OCI-LY1 (cell line): ENCODE results near the gene PACRG.

Source experiments
- EZH2 ChIP-seq: fragments of 200-600 bp; sonication (generic), shearing (Covaris generic); IDR thresholded peaks from 2 replicates; pipeline ENCODE4 v1.8.0; 2017; ENCODE audit warnings: borderline replicate concordance, mixed run types, mild to moderate bottlenecking, antibody characterized with exemption, low read length, moderate library complexity, mixed read lengths
- TF ChIP-seq, protein P1 (sequence below): fragments of 200-600 bp; sonication (generic), shearing (Covaris generic); IDR thresholded peaks from 2 replicates; pipeline ENCODE4 v1.5.1; 2017; ENCODE audit warnings: mild to moderate bottlenecking, antibody characterized with exemption, low read length, moderate library complexity, mixed read lengths

DNA sequence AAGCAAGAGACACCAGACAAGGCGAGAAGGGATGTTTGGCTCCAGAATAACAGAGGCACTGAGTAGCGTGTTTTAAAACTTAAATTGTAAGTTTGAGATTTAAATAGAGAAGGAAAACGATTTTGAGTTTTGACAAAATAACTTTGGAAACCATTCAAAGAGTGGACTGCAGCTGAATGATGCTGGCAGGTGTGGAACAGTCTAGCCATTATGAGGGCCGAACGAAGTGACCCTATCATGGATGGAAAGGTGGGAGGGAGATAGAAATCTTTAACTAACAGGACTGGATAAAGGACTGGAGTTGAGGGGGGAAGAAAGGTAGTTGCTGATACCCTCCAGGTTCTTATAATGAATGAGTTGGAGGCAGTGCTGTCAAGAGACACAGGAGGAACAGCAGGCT, 248.4 kb downstream of the PACRG start:
- TF ChIP-seq, protein P1, sequence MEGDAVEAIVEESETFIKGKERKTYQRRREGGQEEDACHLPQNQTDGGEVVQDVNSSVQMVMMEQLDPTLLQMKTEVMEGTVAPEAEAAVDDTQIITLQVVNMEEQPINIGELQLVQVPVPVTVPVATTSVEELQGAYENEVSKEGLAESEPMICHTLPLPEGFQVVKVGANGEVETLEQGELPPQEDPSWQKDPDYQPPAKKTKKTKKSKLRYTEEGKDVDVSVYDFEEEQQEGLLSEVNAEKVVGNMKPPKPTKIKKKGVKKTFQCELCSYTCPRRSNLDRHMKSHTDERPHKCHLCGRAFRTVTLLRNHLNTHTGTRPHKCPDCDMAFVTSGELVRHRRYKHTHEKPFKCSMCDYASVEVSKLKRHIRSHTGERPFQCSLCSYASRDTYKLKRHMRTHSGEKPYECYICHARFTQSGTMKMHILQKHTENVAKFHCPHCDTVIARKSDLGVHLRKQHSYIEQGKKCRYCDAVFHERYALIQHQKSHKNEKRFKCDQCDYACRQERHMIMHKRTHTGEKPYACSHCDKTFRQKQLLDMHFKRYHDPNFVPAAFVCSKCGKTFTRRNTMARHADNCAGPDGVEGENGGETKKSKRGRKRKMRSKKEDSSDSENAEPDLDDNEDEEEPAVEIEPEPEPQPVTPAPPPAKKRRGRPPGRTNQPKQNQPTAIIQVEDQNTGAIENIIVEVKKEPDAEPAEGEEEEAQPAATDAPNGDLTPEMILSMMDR: no peak
- no peak for TF ChIP-seq EZH2
